H9 (cell line): ENCODE results near the gene HBD. TPM values are rescaled to one million over a fixed set of nuclear protein-coding genes. Genes with fewer than 3 reads are reported as not detected.

Experiments
- DNase-seq: peaks from one replicate; pipeline ENCODE4 v3.0.0-alpha.2; 2017
- H2AFZ ChIP-seq: one replicate; pipeline ENCODE4 v1.6.1; 2013; ENCODE audit warnings: mild to moderate bottlenecking, low read length, control low read depth, moderate library complexity
- H2AK5ac ChIP-seq: 2 replicates; pipeline ENCODE4 v1.6.1; 2013; ENCODE audit warnings: low read length, control low read depth, mixed read lengths; ENCODE audit not compliant: insufficient read length
- H2BK120ac ChIP-seq: one replicate; pipeline ENCODE4 v1.6.1; 2013; ENCODE audit warnings: low read depth, mild to moderate bottlenecking, low read length, control low read depth, inconsistent platforms; ENCODE audit not compliant: poor library complexity, severe bottlenecking
- H2BK12ac ChIP-seq: 2 replicates; pipeline ENCODE4 v1.6.1; 2013; ENCODE audit warnings: low read length, control low read depth, mixed read lengths, low read depth; ENCODE audit not compliant: insufficient read length
- H2BK15ac ChIP-seq: 2 replicates; pipeline ENCODE4 v1.6.1; 2013; ENCODE audit warnings: low read depth, low read length, control low read depth
- H2BK20ac ChIP-seq: one replicate; pipeline ENCODE4 v1.6.1; 2013; ENCODE audit warnings: low read depth, mild to moderate bottlenecking, low read length, control low read depth, inconsistent platforms; ENCODE audit not compliant: poor library complexity, severe bottlenecking
- H2BK5ac ChIP-seq: 2 replicates; pipeline ENCODE4 v1.6.1; 2013; ENCODE audit warnings: low read length, control low read depth, mixed read lengths; ENCODE audit not compliant: insufficient read length
- H3K14ac ChIP-seq: 2 replicates; pipeline ENCODE4 v1.6.1; 2013; ENCODE audit warnings: low read length, control low read depth; ENCODE audit not compliant: insufficient read depth
- H3K18ac ChIP-seq: 2 replicates; pipeline ENCODE4 v1.6.1; 2013; ENCODE audit warnings: low read depth, mild to moderate bottlenecking, mixed read lengths, low read length, control low read depth; ENCODE audit not compliant: insufficient read length
- H3K23ac ChIP-seq: 2 replicates; pipeline ENCODE4 v1.6.1; 2013; ENCODE audit warnings: low read length, control low read depth, mixed read lengths, low read depth; ENCODE audit not compliant: insufficient read length
- H3K23me2 ChIP-seq: 2 replicates; pipeline ENCODE4 v1.6.1; 2013; ENCODE audit warnings: low read depth, mild to moderate bottlenecking, mixed read lengths, low read length, control low read depth; ENCODE audit not compliant: insufficient read length, poor library complexity, severe bottlenecking
- H3K27ac ChIP-seq: 2 replicates; pipeline ENCODE4 v1.5.1; 2013; ENCODE audit warnings: low read length, control low read depth, mixed read lengths, low read depth; ENCODE audit not compliant: insufficient read length
- H3K27me3 ChIP-seq: 2 replicates; pipeline ENCODE4 v1.6.1; 2013; ENCODE audit warnings: low read length, control low read depth, inconsistent platforms; ENCODE audit not compliant: insufficient read depth
- H3K4ac ChIP-seq: 2 replicates; pipeline ENCODE4 v1.6.1; 2013; ENCODE audit warnings: low read depth, mild to moderate bottlenecking, control low read depth, inconsistent platforms, low read length, moderate library complexity
- H3K4me1 ChIP-seq: 2 replicates; pipeline ENCODE4 v1.6.1; 2013; ENCODE audit warnings: low read length, control low read depth, inconsistent platforms; ENCODE audit not compliant: insufficient read depth
- H3K4me2 ChIP-seq: 2 replicates; pipeline ENCODE4 v1.6.1; 2013; ENCODE audit warnings: low read length, control low read depth, mixed read lengths; ENCODE audit not compliant: insufficient read length, insufficient read depth
- H3K56ac ChIP-seq: 2 replicates; pipeline ENCODE4 v1.6.1; 2013; ENCODE audit warnings: low read depth, mild to moderate bottlenecking, mixed read lengths, low read length, control low read depth; ENCODE audit not compliant: insufficient read length
- H3K79me1 ChIP-seq: 2 replicates; pipeline ENCODE4 v1.6.1; 2013; ENCODE audit warnings: low read depth, mild to moderate bottlenecking, moderate library complexity, low read length, control low read depth, inconsistent platforms; ENCODE audit not compliant: insufficient read depth, poor library complexity, severe bottlenecking
- H3K79me2 ChIP-seq: 2 replicates; pipeline ENCODE4 v1.6.1; 2013; ENCODE audit warnings: low read length, control low read depth, inconsistent platforms; ENCODE audit not compliant: insufficient read depth
- H3K9ac ChIP-seq: 2 replicates; pipeline ENCODE4 v1.6.1; 2013; ENCODE audit warnings: low read length, control low read depth, mixed read lengths; ENCODE audit not compliant: insufficient read length; ENCODE audit errors: extremely low read depth
- H3K9me3 ChIP-seq: one replicate; pipeline ENCODE4 v1.6.1; 2013; ENCODE audit warnings: low read depth, low read length, inconsistent platforms; ENCODE audit not compliant: control insufficient read depth
- H3T11ph ChIP-seq: one replicate; pipeline ENCODE4 v1.6.1; 2013; ENCODE audit warnings: mild to moderate bottlenecking, low read length, control low read depth, inconsistent platforms
- H4K20me1 ChIP-seq: one replicate; pipeline ENCODE4 v1.6.1; 2013; ENCODE audit not compliant: control insufficient read depth, insufficient read length, insufficient read depth
- H4K5ac ChIP-seq: 2 replicates; pipeline ENCODE4 v1.6.1; 2013; ENCODE audit warnings: low read depth, mild to moderate bottlenecking, mixed read lengths, low read length, control low read depth; ENCODE audit not compliant: insufficient read length
- H4K8ac ChIP-seq: replicated peaks from 2 replicates; pipeline ENCODE4 v1.6.1; 2013; ENCODE audit warnings: low read length, control low read depth, mixed read lengths, low read depth; ENCODE audit not compliant: insufficient read length
- H4K91ac ChIP-seq: 2 replicates; pipeline ENCODE4 v1.6.1; 2013; ENCODE audit warnings: low read depth, mild to moderate bottlenecking, moderate library complexity, mixed read lengths, low read length, control low read depth; ENCODE audit not compliant: insufficient read length
- H3K27ac Mint-ChIP-seq, 3 experiments: 2 replicates in 2 of 3; 3 replicates in 1 of 3; pipeline ENCODE4 v1.8.0; 2020 to 2021; ENCODE audit warnings: mixed read lengths in 3 of 3, mild to moderate bottlenecking in 1 of 3, moderate library complexity in 1 of 3
- H3K27me3 Mint-ChIP-seq: 2 replicates; pipeline ENCODE4 v1.8.0; 2021; ENCODE audit warnings: low read depth, mild to moderate bottlenecking, moderate library complexity, mixed read lengths
- H3K36me3 Mint-ChIP-seq, 3 experiments: 2 replicates in 2 of 3; 3 replicates in 1 of 3; pipeline ENCODE4 v1.8.0; 2020 to 2021; ENCODE audit warnings: low read depth in 3 of 3, mixed read lengths in 3 of 3; ENCODE audit not compliant: insufficient read depth in 1 of 3
- H3K4me1 Mint-ChIP-seq, 2 experiments: 2 replicates each; pipeline ENCODE4 v1.8.0; 2020; ENCODE audit warnings: mixed read lengths in 2 of 2
- H3K4me3 Mint-ChIP-seq, 2 experiments: 2 replicates in 1 of 2; 3 replicates in 1 of 2; pipeline ENCODE4 v1.8.0; 2020 to 2021; ENCODE audit warnings: mild to moderate bottlenecking in 2 of 2, mixed read lengths in 2 of 2, moderate library complexity in 1 of 2
- H3K9me3 Mint-ChIP-seq, 2 experiments: 2 replicates in 1 of 2; 3 replicates in 1 of 2; pipeline ENCODE4 v1.8.0; 2020; ENCODE audit warnings: mild to moderate bottlenecking in 2 of 2, mixed read lengths in 2 of 2, moderate library complexity in 1 of 2
- CTCF ChIP-seq: fragments of 200-600 bp; sonication (generic); conservative IDR thresholded peaks from 3 replicates; pipeline ENCODE4 v1.8.0; 2021; ENCODE audit warnings: antibody characterized with exemption, mild to moderate bottlenecking
- WGBS: extraction: QIAGEN DNeasy Blood & Tissue Kit; methylation state at CpG from one replicate; pipeline ENCODE4 v1.1.7; 2013; ENCODE audit warnings: missing lambda C conversion rate, low lambda C conversion rate, mixed read lengths; ENCODE audit not compliant: insufficient read length; ENCODE audit errors: extremely low coverage; 5-methylcytosine and 5-hydroxymethylcytosine counted together
- total RNA-seq: library from RNA; stranded (reverse); gene quantifications from 2 replicates; pipeline ENCODE4 v1.2.1, GENCODE V29; 2021

The HBD gene
- total RNA-seq, 1 experiment from 2014 or later, result not detected

- Histone ChIP-seq H3K23ac (no peak overlapping the region), H3K23me2 (no peaks in the 10 kb centered on the region), H3K4me2 (no peak overlapping the region), H3K18ac (no peak overlapping the region), H3T11ph (no peak overlapping the region), H3K79me2 (no peaks in the 10 kb centered on the region), H2BK15ac (no peak overlapping the region), H2BK5ac (no peak overlapping the region), H2AFZ (no peak overlapping the region), H4K8ac (no peak overlapping the region), H2AK5ac (no peak overlapping the region), H4K20me1 (no peaks in the 10 kb centered on the region), H3K9ac (no peak overlapping the region), H3K27me3 (no peaks in the 10 kb centered on the region), H3K79me1 (no peaks in the 10 kb centered on the region), H3K14ac (no peak overlapping the region), H3K27ac (no peak overlapping the region), H2BK12ac (no peak overlapping the region), H3K9me3 (no peaks in the 10 kb centered on the region), H4K91ac (no peak overlapping the region), H4K5ac (no peak overlapping the region), H2BK120ac (no peak overlapping the region), H3K56ac (no peak overlapping the region), H3K4me1 (no peaks in the 10 kb centered on the region), H2BK20ac (no peak overlapping the region), H3K4ac (no peak overlapping the region)
- peaks cover 2% of the 10 kb centered on the region for H3K27me3 Mint-ChIP-seq
- TF ChIP-seq CTCF, result no peak
- no peak overlapping the region for H3K27ac Mint-ChIP-seq
- no peaks in the 10 kb centered on the region for H3K36me3 Mint-ChIP-seq
- H3K4me3 Mint-ChIP-seq, result no peak overlapping the region
- H3K9me3 Mint-ChIP-seq, result no peaks in the 10 kb centered on the region
- no peak for DNase-seq
- no CpG with 5 or more reads among the region's 4 CpGs for WGBS
- H3K4me1 Mint-ChIP-seq, result no peaks in the 10 kb centered on the region
Measured at GRCh38 chr11:5243816-5244180, 9.5 kb upstream of the HBD start.
